ENCODE data around the gene MYO5A.

- TF ChIP-seq CTCF (IDR thresholded peaks at IDR 0.05): no peak
- TF ChIP-seq TEAD4 (IDR thresholded peaks at IDR 0.05; ENCODE audit: borderline replicate concordance, insufficient read depth): no peak
- TF ChIP-seq CHD2 (IDR thresholded peaks at IDR 0.05; ENCODE audit: low read length, partially characterized antibody): no peak
- TF ChIP-seq JUND (IDR thresholded peaks at IDR 0.05): no peak
- no peak for TF ChIP-seq POLR2AphosphoS5 (IDR thresholded peaks at IDR 0.05; ENCODE audit: low read depth, low read length)
- no peak for TF ChIP-seq PBX3 (IDR thresholded peaks at IDR 0.05)
- TF ChIP-seq RXRA (IDR thresholded peaks at IDR 0.05; ENCODE audit: borderline replicate concordance, low read depth): no peak
- no peak for TF ChIP-seq FOXM1 (IDR thresholded peaks at IDR 0.05; ENCODE audit: low read depth)
- TF ChIP-seq NFIC (IDR thresholded peaks at IDR 0.05; ENCODE audit: borderline replicate concordance): no peak
- no peak for TF ChIP-seq EZH2phosphoT487 (IDR thresholded peaks at IDR 0.05; ENCODE audit: borderline replicate concordance, low read depth)
- TF ChIP-seq GABPA (IDR thresholded peaks at IDR 0.05; ENCODE audit: low read depth): no peak
- no peak for TF ChIP-seq EP300 (IDR thresholded peaks at IDR 0.05; ENCODE audit: borderline replicate concordance in 1 of 2, low read depth in 1 of 2, low read length in 1 of 2)
- no peak for TF ChIP-seq TCF12 (IDR thresholded peaks at IDR 0.05)
Measured at GRCh38 chr15:52361494-52361893, 167.2 kb downstream of the MYO5A start.

Data from SK-N-SH (cell line).